Occipital lobe (tissue), 2 donors: Measurements from ENCODE around the gene RUNX2. TPM values are rescaled to one million over a fixed set of nuclear protein-coding genes. Genes with fewer than 3 reads are reported as not detected.
"Not testable (repeated sequence)": the region's sequence is repeated elsewhere in the genome, so short reads cannot be mapped to it uniquely, and the experiment has no call there.

Experiments used
- DNase-seq: peaks from one replicate; lab custom pipeline; 2025; lab: John Stamatoyannopoulos, UW
- total RNA-seq: library from RNA; depleted of rRNA; stranded (reverse); fragments of >200 nt; gene quantifications from one replicate; pipeline ENCODE4 v1.2.3, GENCODE V29; 2014

RUNX2 gene
- 0.16 TPM for total RNA-seq

DNA sequence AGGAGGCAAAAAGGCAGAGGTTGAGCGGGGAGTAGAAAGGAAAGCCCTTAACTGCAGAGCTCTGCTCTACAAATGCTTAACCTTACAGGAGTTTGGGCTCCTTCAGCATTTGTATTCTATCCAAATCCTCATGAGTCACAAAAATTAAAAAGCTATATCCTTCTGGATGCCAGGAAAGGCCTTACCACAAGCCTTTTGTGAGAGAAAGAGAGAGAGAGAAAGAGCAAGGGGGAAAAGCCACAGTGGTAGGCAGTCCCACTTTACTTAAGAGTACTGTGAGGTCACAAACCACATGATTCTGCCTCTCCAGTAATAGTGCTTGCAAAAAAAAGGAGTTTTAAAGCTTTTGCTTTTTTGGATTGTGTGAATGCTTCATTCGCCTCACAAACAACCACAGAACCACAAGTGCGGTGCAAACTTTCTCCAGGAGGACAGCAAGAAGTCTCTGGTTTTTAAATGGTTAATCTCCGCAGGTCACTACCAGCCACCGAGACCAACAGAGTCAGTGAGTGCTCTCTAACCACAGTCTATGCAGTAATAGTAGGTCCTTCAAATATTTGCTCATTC, at the start of gene RUNX2:
TSS of gene RUNX2 (plus strand) at position 375 of the 567 bp plus-strand sequence. CDS start 397 bp downstream, outside the sequence.
- no peak for DNase-seq

DNA sequence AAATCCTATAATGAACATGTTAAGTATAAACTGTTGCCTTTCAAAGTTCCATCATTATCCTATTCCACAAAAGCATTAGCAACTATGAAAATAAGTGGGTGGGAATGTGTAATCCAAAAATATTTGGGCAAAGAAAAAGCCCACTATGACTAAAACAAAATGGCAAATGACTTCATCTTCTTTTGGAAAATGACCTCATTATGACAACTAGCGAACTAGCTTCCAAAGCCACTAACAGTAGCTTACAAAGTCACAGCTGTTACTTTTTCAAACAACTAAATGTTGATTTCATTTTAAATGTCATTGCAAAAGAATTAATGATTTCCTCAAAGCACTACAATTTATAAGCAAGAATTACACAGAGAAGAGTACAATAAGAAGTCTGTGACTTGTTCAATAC, 49.8 kb upstream of the RUNX2 start:
- no peak for DNase-seq

DNA sequence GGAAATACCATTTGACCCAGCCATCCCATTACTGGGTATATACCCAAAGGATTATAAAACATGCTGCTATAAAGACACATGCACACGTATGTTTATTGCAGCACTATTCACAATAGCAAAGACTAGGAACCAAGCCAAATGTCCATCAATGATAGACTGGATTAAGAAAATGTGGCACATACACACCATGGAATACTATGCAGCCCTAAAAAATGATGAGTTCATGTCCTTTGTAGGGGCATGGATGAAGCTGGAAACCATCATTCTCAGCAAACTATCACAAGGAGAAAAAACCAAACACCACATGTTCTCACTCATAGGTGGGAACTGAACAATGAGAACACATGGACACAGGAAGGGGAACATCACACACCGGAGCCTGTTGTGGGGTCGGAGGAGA, 41.4 kb upstream of the RUNX2 start:
- DNase-seq: not testable (repeated sequence)

DNA sequence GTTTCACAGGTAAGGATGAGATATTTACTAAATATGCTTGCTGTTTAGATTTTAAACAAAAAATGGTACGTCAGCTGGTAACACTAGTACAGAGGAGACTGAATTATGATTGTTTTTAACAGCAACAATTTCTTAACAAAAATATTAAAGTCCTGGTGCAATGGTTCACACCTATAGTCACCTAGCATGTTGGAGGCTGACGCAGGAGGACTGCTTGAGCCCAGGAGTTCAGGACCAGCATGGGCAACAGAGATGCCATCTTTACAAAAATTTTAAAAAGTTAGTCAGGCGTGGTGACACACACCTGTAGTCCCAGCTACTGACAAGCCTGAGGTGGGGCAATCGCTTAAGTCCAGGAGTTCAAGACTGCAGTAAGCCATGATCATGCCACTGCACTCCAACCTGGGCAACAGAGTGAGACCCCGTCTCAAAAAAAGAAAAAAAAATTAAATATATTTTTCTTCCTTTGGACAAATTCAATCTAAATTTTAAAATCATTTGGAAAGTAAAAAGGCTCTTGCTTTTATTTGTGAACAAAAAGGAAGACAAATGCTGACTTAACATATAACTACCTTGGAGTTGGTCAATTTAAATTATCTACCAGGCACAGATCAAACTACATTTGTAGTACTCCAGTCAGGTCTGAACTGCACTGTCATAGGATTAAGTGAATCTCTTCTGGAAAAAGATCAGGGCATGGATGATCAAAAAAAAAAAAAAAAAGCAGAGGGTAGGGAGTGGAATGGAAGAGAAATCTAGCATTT, 38.2 kb upstream of the RUNX2 start:
- DNase-seq: no peak

DNA sequence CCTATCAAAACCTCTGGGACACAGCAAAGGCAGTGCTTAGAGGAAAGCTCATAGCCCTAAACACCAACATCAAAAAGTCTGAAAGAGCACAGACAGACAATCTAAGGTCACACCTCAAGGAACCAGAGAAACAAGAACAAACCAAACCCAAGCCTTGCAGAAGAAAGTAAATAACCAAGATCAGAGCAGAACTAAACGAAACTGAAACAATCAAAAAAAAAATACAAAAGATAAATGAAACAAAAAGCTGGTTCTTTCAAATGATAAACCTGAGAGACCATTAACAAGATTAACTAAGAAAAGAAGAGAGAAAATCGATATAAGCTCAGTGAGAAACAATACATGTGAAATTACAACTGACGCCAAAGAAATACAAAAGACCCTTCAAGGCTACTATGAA, 34.8 kb upstream of the RUNX2 start:
- no peak for DNase-seq

DNA sequence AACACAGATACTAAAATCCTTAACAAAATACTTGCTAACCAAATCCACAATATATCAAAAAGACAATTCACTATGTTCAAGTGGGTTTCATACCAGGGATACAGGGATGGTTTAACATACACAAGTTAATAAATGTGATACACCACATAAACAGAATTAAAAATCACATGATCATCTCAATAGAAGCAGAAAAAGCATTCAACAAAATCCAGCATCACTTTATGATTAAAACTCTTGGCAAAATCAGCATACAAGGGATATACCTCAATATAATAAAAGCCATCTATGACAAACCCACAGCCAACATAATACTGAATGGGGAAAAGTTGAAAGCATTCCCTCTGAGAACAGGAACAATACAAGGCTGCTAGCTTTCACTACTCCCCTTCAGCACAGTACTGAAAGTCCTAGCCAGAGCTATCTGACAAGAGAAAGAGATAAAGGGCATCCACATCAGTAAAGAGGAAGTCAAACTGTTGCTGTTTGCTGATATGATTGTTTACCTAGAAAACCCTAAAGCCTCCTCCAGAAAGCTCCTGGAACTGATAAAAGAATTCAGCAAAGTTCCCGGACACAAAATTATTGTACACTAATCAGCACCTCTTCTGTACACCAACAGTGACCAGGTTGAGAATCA, 33.9 kb upstream of the RUNX2 start:
- not testable (repeated sequence) for DNase-seq

DNA sequence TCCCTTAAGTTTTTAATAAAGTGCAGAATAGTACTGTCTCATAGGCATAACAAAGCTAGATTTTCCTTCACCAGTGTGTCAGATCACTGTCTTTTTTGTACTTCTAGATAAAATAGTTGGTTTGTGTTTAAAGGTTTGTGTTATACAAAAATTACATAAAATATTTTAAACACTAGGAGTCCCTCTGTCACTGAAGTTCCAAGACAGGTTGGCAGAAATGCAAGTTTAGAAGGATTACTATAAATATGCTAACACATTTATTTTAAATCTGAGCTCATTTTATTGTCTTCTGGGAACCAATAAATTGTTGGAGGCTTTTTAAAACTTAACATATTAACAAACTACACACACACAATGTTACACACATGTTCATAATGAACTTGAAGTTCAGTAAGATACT, 30.8 kb upstream of the RUNX2 start:
- no peak for DNase-seq

DNA sequence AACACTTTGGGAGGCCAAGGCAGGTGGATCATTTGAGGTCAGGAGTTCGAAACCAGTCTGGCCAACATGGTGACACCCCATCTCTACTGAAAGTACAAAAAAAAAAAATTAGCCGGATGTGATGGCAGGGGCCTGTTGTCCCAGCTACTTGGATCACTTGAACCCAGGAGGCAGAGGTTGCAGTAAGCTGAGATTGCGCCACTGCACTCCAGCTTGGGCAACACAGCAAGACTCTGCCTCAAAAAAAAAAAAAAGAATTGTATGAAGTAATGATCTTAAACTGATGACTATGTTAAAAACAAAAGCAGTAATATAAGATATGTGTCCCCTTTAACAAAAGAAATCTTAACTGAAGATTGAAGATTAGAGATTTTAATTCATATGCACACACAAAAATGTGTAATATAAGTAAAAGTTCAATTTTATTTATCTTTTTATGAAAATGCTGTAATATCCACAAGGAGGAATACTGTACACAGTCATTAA, 29.0 kb upstream of the RUNX2 start:
- DNase-seq: no peak

DNA sequence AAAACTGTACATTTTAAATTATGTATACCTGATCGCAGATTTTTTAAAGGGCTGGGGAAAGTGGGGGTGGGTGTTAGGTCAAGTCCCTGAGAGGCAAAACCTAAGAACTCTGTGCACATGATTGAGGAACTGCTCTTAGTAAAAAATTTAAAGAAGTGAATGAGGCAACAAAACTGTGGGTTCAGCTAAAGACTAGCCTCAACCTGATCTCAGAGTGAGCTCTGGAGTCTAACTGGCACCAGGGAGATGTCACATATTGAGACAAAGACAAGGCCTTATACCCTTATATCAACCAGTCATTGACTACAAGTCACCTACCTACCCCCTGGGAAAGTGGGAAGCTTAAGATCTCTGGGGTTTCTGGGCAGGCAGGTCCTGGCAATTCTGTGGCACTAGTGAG, 27.4 kb upstream of the RUNX2 start:
- DNase-seq: no peak

DNA sequence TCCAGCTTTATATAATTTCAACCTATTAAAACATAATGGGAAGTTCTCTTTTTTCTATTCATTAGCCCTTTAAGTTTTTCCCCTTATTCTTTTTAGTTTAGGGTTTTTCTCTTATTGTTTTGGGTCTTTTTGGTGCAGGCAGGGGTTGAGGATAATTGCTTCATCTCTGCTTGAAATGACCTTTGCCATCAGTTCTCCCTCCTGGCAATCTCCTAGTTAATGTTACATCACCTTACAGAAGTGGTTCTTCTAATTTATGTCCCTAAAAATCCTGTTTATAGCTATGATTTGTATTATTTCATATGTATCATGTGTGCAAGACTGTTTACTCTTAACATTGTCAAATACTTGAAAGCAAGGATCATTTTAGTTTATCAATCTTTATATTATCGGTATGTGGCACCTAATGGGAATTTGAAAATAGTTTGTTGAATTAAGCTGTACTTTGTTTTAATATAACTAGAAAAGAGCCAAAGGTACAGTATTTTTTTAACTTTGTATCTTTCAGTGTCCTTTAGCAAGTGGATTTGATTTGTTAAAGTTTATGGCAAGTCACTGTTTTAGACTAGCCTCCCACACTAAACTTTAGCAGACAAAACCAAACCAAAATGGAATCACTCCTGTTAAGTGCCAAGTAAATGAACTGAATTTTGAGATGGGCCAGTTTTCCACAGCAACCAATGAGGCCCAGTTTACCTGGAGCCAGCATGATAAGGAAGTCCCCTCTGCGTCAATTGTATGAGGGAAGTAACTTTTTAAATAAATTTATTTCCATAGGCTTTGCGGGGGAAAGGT, 26.6 kb upstream of the RUNX2 start:
- DNase-seq: no peak

DNA sequence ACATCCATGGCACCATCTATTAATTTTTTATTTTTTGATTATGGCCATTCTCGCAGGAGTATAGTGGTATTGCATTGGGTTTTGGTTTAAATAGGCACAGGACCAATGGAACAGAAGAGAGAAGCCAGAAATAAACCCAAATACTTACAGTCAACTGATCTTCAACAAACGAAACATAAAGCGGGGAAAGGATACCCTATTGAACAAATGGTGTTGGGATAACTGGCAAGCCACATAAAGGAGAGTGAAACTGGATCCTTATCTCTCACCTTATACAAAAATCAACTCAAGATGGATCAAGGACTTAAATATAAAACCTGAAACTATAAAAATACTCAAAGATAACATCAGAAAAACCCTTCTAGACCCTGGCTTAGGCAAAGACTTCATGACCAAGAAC, 25.3 kb upstream of the RUNX2 start:
- DNase-seq: no peak

DNA sequence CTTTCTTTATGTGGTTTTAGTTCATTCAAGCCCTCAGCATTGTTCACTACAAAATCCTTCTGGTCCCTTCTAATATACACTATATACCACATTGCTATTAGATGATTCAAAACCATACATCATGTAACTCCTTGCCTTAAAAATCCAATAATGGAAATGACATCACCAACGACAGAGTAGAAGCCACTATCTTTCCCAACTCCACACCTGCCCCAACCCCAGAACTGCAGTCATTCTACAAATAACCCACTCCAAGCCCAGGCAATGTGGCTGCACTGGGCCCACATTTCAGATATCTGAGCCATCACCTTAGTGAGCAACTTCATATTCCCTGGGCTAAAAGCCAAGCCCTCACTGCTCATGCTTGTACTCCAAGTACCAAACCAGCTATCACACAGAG, 22.6 kb upstream of the RUNX2 start:
- DNase-seq: no peak

DNA sequence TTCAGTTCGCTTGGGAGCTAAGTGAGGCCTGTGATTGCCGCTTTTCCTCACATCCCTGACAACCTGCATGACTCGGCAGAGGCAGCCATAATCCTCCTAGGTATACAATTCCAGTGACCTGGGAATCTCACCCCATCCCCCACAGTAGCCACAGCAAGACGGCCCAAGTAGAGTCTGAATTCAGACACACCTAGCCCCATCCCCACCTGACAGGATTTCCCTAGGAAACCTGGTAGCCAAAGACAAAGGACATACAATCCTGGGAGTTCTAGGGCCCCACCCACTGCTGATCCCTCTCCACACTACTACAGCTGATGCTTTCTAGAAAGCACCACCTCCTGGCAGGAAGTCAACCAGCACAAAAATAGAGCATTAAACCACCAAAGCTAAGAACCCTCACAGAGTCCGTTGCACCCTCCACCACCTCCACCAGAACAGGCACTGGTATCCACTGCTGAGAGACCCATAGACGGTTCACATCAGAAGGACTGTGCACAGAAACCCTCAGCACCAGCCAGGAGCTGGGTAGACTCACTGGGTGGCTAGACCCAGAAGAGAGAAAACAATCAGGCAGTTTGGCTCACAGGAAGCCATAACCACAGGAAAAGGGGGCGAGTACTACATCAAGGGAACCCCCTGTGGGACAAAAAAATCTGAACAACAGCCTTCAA, 17.9 kb upstream of the RUNX2 start:
- no peak for DNase-seq

DNA sequence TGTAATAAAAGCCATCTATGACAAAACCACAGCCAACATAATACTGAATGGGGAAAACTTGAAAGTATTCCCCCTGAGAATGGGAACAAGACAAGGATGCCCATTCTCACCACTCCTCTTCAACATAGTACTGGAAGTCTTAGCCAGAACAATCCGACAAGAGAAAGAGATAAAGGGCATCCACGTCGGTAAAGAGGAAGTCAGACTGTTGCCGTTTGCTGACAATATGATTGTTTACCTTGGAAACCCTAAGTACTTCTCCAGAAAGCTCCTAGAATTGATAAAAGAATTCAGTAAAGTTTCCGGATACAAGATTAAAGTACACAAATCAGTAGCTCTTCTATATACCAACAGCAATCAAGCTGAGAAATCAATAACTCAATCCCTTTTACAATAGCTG, 14.0 kb upstream of the RUNX2 start:
- DNase-seq: no peak

DNA sequence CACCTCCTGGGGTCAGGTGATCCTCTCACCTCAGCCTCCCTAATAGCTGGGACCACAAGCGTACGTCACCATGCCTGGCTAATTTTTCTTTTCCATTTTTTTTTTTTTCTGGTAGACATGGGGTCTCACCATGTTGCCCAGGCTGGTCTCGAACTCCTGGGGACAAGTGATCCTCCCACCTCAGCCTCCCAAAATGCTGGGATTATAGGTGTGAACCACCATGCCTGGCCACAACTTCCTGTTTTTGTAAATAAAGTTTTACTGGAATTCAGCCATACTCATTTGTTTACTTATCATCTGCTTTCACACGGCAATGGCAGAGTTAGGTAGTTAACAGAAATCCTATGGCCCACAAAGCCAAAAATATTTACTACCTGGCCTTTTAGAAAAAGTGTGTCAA, 7.8 kb upstream of the RUNX2 start:
- DNase-seq: no peak

DNA sequence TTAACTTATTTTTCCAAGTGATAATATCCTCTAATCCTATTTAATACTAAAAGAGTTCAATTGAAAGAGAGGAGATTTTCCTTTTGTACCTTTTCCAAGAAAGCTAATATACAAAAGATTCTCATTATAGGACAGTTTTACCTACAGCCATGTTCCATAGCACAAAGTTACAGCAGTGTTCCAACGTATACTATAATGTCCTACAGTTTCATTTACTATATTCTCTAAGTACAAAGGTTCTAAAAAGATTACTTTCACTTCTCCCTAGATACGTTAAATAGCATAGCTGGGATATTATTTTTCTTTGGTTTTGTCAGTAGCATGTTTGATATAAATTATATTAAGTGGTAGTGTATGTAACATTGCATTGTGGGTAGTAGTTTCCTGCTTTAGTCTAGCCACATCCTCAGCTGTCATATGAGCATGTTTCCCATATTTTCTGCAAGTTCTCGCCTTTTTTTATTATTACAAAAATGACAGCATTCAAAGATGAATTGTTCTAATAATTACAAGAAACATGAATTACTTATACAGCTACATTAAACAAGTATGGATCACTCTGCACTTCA, 4.4 kb upstream of the RUNX2 start:
- no peak for DNase-seq

DNA sequence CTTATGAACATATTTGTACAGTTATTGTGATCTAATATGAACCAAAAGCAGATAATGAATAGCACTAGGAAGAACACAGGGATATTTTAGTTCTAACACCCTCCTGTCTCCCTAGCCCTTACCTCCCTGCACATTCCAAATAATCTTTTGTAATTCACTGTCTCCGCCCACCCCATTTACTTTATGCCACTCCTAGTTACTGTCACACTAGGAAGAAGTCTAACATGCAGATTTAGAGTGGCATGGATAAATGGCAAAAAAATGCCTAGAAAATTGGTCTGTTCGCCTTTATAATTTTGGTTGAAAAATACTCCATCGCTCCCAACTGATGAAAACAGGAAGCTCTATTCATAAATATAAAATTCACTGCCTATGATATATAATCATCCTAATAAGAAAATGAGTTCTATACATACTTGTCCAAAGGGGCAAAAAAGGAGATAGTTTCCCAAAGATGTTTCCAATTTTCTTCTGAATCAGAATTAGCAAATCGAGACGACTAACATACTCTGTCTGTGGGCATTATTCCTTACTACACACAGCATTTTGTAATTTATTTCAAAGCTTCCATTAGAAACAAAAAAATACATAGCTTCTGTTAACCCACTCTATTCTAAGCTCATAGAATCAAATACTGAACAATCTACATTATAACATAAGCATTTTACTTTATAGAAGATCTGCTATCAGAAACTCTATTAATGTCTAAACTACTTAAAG, 1.3 kb upstream of the RUNX2 start:
- DNase-seq: no peak

DNA sequence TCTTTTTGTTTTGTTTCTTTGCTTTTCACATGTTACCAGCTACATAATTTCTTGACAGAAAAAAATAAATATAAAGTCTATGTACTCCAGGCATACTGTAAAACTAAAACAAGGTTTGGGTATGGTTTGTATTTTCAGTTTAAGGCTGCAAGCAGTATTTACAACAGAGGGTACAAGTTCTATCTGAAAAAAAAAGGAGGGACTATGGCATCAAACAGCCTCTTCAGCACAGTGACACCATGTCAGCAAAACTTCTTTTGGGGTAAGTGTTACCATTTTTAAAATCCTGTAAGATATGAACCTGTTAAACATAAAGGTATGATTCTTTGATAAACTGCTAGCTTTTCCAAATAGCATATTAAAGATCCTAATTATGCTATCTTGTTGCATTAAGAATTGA, 393 bp downstream of the RUNX2 start:
- DNase-seq: no peak

DNA sequence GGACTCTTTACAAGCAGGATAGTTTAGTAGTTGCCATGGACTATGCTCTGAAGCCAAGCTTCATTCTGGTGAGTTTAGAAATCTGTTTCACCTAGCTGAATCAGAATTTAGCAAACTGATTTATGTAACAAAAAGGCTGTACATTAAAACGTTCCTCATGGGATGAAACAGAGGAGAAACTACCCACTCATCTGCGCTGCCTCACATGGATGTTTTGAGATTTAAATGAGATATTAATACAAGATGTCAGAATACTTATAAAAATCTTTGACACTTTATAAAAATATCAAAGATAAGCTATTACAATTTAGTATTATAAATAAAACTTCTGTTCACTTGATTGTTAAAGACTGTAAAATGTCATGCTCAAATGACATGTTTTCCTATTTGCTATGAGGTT, 16.8 kb downstream of the RUNX2 start:
- DNase-seq: no peak

DNA sequence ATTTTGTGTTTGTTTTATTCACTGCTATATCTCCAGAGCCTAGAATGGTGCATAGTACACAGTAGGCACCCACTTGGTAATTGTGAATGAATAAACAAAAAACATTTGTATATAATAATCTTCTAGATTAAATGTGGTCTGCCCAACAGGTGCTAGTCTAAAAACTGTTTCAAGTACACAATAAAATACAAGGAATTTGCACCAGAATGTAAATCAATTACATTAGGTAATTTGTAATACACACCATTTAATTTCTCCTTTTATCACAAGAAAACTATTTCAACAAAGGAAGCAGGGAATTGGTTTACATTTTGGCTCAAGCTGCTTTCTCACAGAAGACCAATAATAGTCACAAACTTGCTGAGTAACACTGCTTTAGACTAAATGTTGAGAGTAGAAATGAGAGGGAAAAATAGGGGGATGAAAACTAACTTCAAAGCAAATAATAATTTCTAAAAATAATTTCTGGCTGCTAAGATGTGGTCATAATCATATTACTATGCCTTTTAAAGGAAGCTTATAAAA, 22.1 kb downstream of the RUNX2 start:
- no peak for DNase-seq
